HG03196 (cell line): ENCODE measurements around the gene DNAH8.

Experiments
- ATAC-seq: cut with Tn5 transposase; IDR thresholded peaks from one replicate; pipeline ENCODE4 v1.9.1; 2021; ENCODE audit not compliant: unreplicated experiment

DNAH8 gene

DNA sequence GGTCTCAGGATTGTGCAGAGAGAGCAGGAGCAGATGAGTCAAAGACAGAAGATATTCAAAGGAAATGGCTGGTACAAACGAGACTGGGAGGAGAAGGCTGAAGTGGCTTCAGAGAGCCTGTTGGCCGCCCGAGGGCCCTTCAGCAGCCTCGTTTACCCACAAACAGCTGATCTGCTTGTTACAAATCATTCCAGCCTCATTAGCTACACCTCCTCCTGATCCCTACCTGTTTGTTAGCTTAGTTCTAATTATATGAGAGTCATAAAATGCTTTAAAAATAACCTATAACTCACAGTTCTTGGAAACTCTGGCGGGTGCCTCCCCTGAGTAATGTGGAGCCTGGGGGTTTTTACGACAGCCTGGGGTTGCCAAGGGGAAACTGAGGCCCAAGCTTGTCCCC lies 346.1 kb downstream of the DNAH8 start:
- ATAC-seq = no peak

DNA sequence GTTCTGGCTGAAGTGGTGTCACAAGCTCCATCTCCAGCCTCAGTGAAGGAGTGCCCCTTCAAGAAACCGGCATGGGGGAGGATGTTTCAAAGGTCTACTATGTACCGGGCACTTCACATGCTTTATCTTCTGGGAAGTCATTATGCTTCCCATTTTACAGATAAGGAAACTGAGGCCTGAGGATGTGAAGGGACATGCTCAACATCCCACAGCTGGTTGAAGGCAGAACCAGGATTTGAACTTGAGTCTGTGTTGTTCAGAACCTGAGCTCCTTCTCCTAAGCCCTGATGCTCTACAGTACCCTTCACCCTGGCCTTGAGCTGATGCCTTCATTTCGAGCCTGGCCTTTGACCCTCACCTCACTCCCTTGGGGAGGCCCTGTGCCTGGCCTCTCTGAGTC lies 346.5 kb downstream of the DNAH8 start:
- no peak for ATAC-seq

DNA sequence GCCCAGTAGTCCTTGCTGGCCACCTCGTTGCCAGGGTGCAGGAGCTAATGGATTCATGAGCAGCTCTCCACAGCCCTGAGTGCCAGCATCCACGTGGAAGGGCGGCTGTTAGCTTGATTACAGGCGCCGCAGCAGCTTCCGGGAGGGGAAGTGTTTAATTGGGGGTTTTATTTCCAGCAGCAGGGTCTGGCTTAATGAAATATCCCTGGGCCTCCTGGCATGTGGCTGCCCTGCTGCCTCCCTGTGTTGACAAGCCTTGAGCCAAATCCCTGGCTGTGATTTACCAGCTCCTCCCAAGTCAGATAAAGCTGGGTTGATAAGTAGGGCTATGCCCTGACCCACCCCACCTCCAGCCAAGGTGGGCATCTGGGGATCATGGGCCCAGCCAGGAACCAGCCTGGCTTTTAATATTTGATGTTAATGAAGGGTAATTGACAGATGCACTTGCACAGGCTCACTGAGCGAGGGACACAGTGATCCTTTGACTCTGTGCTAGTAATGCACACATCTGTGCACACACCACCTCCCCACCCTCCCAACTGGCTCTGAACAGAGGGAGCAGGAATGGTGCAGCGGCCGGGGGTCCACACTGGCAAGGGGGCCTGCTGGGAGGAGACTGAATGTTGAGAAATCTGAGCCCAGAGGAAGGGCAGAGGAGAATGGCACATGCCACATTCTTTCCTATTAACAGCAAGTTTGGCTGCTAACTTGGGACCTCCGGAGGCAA lies 347.1 kb downstream of the DNAH8 start:
- no peak for ATAC-seq

DNA sequence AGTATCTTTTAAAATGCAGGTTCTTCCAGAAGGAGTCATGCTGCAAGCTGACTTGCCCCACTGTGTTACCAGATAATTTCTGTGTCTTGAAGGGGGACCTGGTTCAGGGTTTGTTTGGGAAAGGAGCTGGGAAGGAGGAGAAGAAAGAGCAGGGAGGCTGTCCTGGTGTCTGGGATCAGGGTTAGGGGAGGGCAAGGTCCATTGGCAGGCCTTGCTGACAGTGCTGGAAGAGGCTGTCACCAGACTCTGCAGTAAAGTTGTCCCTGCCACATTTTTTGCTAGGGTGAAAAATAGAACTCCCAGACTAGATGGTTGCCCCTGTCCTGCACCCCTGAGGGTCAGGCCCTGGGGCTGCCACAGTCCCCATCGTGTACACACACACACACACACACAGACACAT lies 348.4 kb downstream of the DNAH8 start:
- ATAC-seq = no peak

DNA sequence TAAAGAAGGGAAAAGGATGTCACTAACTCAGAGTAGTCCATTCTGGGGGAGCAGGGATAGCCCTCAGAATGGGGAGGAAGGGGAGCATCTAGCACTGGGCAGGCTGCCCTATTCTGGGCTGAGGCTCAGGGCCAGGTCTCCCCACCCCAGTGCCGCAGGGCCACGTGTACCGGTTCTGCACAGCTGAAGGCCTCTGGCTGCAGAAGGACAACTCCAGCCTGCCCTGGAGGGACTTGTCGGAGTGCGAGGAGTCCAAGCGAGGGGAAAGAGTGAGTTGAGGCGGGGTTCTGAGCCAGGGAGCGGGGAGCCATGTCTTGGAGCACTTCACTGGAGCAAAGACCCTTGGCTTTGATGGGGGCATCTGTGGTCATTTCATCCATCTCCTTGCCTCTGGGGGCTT lies 350.4 kb downstream of the DNAH8 start:
- no peak for ATAC-seq

DNA sequence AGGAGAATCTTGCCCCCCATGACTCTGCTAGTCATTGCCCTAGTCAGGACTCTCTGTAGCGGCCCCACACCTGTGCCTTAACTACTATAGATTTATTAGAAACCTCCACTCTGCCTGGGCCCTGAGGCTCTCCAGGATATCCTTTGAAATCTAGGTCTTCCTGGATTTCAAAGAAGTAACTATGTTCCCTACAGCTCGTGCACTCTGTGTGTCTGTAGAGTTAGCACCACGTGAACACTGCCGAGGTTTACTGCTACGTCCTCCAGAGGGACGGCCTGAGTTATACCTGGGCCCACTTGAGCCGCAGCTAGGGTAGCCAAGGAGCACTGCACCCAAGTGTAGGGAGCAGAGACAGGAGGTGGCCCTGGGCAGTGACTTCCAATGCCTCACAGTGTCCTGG lies 353.3 kb downstream of the DNAH8 start:
- no peak for ATAC-seq

GRCh38 chr6:39072830-39073229 lies 357.7 kb downstream of the DNAH8 start:
- ATAC-seq = no peak

DNA sequence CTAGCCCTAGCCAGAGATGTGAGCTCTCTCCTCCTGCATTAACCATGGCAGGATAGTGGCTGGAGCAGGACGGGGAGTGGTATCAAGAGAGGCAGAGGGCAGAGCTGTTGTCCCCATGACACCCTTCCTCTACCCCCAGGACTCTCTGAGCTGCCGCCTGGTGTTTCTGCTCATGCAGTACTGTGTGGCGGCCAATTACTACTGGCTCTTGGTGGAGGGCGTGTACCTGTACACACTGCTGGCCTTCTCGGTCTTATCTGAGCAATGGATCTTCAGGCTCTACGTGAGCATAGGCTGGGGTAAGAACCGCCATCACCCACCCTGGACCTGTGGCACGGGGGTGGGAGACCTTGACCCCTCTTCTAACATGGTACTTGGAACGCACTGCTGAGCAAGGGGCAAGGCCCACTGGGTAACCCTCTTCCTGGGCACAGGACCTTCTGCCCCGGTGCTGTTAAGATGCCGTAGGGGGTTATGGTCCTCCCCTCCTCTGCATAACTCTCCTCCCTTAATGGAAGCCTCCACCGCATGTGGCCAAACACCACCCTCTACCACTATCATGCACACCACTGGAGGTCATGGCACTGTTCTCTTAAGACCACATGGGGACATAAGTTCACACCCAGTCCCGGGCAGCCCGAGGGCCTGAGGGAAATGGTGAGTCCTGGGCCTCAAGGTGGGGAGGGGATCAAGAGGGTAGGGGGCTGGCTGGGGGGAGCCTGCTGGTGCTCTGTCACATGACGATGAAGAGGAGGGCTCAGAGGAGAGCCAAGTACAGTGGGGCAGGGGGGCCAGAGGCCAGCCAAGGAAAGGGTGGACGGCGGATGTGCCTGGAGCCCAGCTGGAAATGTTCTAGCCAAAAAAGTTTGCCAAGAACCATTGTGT lies 358.6 kb downstream of the DNAH8 start:
- no peak for ATAC-seq

- no peak for ATAC-seq
Observed at GRCh38 chr6:39074486-39074885, 359.4 kb downstream of the DNAH8 start.

GRCh38 chr6:39075010-39075686 lies 360.0 kb downstream of the DNAH8 start:
- no peak for ATAC-seq

DNA sequence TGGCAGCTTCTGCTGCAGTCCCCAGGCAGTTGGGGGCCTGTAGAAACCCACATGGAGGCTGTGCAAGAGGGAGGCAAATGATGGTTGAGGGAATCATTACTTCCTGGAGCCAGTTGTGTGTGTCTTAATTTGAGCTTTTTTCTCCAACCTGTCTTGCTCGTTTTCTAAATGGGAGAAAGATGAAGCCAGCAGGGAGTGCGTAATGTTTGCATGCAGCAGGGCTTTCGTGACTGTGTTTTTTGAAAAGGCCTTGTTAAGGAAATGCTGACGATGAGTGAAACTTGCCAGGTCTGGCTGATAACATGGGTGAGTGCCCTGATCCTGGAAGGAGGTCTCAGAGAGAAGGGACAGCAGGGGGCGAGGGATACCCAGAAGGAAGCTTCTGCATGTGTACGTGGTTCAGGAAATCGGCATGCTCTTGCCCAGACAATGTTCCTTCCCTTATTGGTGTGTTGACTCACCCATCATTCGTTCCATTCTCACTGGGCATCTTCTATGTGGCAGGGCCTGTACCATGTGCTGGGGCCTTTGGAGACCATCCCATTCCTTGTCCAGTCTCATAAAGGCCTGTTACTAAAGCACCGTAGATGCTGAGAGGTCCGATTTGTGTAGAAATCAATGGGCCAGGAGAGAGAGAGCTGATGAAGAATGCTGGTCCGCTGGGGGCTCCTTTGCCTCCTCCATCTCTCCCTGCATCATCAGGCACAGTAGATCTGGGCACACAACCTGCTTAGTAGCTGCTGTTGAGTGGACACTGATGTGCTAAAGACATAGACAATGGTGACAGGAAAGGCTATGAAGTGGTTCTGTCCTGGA lies 360.9 kb downstream of the DNAH8 start:
- no peak for ATAC-seq

DNA sequence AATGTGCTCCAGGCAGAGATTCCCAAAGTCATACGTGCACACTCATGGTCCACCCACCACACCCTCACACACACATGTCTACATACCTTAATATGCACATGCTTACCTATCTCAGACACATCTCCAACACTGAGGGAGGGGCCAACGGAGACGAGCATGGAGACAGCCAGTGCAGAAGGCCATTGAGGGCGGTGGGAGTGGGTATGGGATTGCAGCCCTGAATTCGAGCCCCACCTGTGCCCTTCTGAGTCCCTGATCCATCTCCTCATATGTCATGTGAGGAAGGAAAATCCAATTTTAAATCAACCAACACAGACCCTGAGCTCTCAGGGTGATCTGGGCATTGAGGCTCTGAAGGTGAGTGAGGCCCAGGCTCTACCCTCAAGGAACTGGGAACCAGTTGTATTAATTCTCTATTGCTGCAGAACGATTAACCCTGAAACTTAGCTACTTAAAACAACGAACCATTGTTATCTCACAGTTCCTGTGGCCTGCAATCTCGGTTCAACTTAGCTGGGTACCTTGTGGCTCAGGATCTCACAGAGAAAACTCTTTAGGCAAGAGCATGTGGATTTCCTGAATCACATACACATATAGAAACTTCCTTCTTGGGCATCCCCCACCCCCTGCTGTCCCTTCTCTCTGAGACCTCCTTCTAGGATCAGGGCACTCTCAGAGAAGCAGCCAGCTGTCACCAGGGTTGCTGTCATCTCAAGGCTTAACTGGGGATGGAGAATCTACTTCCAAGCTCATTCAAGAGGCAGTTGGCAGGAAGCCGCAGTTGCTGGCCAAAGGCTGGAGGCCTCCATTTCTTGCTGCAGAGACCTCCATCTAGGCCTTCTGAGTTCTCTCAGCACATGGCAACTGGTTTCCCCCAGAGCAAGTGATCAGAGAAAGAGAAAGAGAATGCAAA lies 361.8 kb downstream of the DNAH8 start:
- no peak for ATAC-seq

DNA sequence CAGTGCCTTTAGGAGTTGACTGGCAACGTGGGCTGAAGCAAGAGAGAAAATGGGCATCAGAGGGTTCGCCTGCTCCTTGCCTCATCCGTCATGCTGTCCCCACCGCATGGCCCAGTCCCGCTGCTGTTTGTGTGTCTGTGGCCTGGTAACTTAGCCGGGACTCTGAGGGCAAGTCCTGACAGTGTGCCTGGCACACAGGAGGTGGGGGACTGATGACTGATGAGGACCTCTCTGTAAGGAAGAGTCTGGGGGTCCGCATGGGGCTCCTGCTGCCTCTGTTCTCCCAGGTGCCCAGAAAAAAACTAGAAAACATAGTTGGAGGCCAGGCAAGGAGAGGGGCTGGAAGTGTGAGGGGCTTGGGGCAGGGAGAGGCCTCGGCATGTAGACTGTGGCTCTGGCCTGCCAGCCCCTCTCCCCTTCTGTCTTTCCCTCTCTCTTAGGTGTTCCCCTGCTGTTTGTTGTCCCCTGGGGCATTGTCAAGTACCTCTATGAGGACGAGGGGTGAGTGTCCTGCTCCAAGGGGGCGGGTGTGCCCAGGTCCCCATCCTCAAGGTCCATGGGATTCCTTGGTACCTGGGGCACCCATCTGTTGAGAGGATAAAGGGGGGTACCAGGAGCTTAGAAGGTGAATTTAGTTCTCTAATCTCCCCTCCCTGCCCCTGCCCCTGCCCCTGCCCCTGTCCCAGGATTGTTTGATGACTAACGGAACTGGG lies 362.9 kb downstream of the DNAH8 start:
- ATAC-seq = no peak

DNA sequence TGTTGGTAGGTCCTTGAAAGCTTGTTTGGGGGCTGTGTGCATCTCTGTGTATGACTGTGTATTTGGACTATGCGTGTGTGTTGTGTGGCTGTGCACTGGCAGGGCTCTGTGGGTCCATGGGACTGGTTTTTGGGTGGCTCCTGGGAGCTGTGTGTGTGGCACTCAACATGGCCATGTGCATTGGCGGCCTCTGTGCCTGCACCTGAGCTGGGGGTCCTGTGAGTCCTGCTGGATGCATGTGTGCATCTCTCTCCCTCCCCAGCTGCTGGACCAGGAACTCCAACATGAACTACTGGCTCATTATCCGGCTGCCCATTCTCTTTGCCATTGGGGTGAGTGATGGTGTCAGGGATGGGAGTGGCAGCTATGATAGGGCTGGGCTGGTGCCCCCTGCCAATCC lies 363.6 kb downstream of the DNAH8 start:
- ATAC-seq = no peak

DNA sequence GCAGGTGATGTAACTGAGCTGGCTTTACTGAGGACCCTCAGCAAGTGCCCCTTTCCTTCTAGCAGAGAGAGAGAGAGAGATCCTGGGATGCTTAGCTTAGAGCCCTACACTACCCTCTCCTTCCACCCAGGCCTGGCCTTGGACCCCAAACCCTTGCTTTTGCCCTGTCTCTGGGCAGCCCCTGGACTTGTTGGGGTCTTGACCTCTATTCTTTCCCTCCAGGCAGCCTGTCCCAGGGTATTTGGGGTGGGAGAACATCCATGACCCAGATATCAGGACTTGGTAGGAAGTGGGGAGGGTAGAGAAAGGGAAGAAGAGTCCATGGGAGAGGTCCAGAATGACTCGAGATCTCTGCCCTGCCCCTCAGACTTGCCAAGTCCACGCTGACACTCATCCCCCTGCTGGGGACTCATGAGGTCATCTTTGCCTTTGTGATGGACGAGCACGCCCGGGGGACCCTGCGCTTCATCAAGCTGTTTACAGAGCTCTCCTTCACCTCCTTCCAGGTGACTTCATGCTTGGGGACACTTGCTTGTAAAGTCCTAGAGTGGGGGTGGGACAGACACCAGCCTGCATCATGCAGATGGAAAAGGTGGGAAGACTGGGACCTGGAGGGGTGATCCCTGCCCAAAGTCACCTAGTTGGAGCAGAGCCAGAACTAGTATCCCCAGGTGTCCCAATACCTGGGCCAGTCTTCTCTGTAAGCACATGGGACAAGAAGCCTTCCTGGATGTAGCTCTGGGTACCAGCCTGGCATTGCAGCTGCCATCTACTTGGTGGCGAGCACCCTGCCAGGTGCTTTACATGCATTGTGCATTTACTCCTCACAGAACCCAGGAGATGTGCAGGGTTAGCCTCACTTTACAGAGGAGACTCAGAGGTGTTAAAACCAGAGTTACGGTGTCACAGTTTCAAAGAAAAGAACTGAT lies 364.4 kb downstream of the DNAH8 start:
- ATAC-seq = no peak
